Testis (tissue), 2 donors: ENCODE data around the gene PEX5.

ENCODE experiments used
- POLR2A ChIP-seq: fragments of 450-650 bp; IDR thresholded peaks from one replicate; pipeline ENCODE4 v1.6.1; 2017; ENCODE audit warnings: antibody characterized with exemption, mild to moderate bottlenecking, moderate library complexity
- TF ChIP-seq, protein P1 (sequence below), 3 experiments: fragments of 450-650 bp in 2 of 3; fragments of 200-600 bp in 1 of 3; sonication (generic) in 1 of 3; IDR thresholded peaks; one replicate each; pipeline ENCODE4 v1.5.1; 2016 to 2019; ENCODE audit warnings: antibody characterized with exemption in 3 of 3, mild to moderate bottlenecking in 2 of 3, moderate library complexity in 1 of 3

DNA sequence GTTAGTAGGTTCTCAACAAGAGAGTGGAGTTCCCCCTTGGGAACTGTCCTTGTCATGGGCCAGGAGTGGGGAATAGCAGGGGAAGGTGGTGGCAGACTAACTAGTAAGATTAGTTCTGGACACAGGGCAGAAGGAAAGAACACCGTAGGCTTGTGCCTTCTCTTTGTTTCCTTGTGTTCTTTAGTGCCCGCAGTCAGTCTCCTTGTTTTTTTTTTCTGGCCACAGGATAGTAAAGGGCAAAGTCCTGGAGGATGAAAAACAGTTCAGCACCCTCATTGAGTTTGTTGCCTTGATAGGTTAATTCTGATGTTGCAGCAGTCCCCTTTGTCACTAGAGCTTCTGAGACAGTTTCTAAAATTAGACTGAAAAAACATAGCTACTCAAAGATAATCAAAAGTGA, 8.4 kb downstream of the PEX5 start:
- TF ChIP-seq, protein P1, sequence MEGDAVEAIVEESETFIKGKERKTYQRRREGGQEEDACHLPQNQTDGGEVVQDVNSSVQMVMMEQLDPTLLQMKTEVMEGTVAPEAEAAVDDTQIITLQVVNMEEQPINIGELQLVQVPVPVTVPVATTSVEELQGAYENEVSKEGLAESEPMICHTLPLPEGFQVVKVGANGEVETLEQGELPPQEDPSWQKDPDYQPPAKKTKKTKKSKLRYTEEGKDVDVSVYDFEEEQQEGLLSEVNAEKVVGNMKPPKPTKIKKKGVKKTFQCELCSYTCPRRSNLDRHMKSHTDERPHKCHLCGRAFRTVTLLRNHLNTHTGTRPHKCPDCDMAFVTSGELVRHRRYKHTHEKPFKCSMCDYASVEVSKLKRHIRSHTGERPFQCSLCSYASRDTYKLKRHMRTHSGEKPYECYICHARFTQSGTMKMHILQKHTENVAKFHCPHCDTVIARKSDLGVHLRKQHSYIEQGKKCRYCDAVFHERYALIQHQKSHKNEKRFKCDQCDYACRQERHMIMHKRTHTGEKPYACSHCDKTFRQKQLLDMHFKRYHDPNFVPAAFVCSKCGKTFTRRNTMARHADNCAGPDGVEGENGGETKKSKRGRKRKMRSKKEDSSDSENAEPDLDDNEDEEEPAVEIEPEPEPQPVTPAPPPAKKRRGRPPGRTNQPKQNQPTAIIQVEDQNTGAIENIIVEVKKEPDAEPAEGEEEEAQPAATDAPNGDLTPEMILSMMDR (IDR thresholded peaks at IDR 0.05), result no peak
- TF ChIP-seq POLR2A, result no peak
